ENCODE results near the gene FGFBP1.

DNA sequence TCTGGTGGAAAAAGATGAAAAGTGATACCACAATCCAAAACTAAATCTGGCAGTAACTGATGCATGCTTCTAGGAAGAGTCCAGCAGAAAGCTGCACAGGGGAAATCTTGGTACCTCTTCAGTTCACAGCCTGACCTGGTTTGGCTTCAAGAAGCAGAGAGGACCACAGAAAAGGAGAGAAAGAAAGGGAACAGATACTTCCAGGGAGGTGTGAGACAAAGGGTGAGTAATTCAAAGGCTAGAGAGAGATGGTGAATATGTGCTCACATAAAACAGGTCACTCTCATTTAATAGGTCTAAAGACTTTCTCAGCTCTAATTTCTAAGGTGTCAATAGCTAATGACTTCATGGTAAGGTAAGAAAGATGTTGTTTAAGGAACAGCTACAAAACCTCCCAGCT lies 13.2 kb upstream of the FGFBP1 start:
- TF ChIP-seq CTCF (IDR thresholded peaks at IDR 0.05; ENCODE audit: poor library complexity, severe bottlenecking) (no peak), MXI1 (conservative IDR thresholded peaks at IDR 0.05; ENCODE audit: poor library complexity, severe bottlenecking) (no peak), RAD21 (conservative IDR thresholded peaks at IDR 0.05) (no peak)

Data from neural cell (in vitro differentiated cells).